ENCODE measurements around the gene FAM151A.

Gene FAM151A

DNA sequence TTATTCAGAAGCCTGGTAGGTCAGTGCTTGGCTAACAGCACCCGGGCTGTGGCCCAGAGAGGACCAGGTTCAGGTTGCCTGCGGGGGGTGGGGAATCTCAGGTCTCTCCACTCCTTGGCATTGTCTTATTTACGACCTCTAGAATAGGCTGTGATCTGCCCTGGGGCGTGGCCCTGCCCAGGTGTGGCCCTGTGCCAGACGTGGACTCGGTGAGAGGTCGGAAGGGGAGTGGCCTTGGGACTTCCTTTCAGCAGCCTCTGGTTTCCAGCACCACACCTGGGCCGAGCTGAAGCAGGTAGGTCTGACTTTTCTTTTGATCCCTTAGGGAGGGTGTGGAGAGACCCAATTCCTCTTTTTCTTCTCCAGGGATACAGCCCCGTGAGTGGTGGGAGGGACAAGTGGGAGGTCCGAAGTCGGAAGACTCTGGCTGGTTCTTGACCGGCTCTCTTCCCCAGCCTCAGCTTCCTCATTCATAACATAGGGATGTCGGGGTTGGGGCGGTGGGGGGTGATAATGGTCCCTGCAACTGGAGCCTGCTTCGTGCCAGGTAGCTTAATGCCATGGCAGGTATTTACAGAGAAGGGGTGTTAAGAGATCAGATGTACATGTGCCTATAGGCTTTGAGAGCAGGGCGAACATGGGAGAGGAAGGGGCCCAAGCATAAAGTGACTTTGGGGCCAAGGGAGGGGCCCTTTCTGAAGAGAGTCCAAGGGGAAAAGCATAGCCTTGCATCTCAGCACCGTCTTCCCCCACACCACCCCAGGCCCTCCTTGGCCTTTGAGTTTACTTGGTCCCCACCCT, 58.8 kb downstream of the FAM151A start:
- H3K4me3 ChIP-seq (ENCODE audit: low read depth, low read length) = no peak overlapping the region
- TF ChIP-seq, protein P1, sequence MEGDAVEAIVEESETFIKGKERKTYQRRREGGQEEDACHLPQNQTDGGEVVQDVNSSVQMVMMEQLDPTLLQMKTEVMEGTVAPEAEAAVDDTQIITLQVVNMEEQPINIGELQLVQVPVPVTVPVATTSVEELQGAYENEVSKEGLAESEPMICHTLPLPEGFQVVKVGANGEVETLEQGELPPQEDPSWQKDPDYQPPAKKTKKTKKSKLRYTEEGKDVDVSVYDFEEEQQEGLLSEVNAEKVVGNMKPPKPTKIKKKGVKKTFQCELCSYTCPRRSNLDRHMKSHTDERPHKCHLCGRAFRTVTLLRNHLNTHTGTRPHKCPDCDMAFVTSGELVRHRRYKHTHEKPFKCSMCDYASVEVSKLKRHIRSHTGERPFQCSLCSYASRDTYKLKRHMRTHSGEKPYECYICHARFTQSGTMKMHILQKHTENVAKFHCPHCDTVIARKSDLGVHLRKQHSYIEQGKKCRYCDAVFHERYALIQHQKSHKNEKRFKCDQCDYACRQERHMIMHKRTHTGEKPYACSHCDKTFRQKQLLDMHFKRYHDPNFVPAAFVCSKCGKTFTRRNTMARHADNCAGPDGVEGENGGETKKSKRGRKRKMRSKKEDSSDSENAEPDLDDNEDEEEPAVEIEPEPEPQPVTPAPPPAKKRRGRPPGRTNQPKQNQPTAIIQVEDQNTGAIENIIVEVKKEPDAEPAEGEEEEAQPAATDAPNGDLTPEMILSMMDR (conservative IDR thresholded peaks at IDR 0.05; ENCODE audit: low read depth, low read length) = no peak
- DNase-seq (ENCODE audit: low read depth) = no peak

DNA sequence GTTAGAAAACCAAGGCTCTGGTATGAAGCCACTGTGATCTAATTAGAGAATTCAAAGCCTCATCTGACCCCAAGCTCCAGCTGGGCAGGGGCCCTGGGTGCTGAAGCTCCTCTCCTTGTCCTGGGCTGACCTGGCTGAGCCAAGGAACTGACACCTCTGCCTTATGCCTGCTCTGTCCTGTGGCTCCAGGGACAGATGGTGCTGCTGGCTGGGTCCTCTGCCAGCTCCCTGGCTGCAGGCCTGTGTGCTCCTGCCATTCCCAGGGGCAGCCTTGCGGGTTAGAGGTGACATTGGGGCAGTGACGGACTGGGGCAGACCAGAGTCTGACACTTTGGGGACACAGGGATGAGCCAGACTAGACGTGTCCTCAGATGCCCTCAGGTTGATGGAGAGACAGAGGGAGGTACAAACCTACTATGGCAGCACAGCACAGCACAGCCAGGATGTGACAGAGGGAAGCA, 63.5 kb downstream of the FAM151A start:
- TF ChIP-seq, protein P1 (conservative IDR thresholded peaks at IDR 0.05; ENCODE audit: low read depth, low read length) = no peak
- H3K4me3 ChIP-seq (ENCODE audit: low read depth, low read length) = no peak overlapping the region
- no peak for DNase-seq (ENCODE audit: low read depth)

All from choroid plexus epithelial cell (primary cell).